ENCODE data around the gene SLC2A6.

The SLC2A6 gene

GRCh38 chr9:133495327-133496293 is 16.7 kb upstream of the SLC2A6 start:
- DNase-seq: no peak

DNA sequence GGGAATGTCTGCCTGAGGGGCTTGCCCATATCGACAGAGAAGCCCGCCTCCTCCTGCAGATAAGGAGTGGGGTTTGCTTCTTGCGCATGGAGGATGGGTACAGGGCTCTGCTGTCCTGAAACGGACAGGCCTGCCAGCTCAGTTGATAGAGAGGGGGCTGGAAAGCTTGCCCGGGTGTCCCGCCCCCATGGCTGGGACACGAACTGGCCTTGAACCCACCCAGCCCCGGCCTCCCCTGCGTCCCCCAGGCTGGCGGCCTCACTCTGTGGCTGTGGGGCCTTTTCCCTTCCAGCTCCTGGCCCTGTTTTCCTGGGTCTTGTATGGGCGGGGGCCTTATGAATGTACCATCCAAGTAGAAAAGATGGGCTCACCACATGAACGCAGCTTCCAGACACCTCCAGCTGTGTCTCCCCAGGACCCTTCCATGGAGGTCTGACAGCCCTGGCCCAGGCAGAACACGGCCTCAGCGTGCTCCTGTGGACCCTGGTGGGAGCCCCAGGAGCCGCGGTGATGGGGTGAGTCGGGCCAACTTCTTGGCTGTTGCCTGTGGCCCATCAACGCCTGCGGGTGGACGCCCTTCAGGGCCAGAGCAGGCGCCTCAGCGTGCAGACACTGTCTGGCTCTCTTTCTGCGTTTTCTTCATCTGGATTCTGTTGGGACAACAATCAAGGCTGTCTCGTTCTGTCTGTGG is 15.9 kb upstream of the SLC2A6 start:
- no peak for DNase-seq

GRCh38 chr9:133493845-133494540 is 15.1 kb upstream of the SLC2A6 start:
- no peak for DNase-seq

GRCh38 chr9:133493428-133493827 is 14.5 kb upstream of the SLC2A6 start:
- no peak for DNase-seq

DNA sequence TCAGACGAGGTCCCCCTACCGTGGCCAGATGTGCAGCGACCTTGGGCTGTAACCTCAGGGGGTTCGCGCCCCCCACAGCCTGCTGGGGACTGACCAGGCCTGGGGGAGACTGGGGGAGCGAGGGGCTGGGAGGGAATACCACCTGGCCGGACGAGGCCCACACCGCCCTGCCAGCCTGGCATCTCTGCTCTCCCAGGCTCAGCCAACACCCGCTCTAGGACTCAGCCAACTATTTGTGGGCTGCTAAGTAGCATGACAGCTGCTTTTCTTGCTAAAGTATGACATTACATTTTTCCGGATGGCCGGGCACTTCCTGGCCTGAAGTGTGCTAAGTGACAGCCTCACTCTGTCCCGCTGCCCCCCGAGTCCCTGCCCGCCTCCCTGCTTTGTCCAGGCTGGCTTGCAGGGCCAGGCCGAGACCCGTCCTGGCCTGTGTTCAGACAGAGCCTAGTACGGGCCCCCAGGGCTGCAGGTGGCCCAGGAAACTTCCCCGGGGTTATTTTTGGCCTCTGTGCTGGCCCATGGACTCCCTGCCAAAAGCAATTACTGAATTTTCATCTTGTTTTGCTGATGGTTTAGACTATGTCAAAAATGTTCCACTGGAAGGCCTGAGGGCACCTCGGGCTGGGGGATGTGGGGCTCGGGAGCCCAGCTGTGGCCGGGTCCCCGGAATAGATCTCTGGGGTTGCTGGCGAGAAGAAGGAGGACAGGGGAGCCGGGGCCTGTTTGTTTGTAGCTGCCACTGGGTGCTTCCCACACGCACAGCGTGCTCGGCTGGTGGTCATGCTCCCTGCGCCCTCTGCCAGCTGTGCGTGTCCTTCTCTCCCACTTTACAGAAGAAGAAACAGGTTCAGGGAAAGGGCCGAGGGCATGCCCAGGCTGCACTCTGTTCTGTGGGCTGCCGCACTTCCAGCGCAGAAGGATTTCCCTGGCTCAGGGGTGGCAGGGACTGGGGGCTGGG is 13.4 kb upstream of the SLC2A6 start:
- DNase-seq: no peak

GRCh38 chr9:133491656-133491925 is 12.7 kb upstream of the SLC2A6 start:
- no peak for DNase-seq

DNA sequence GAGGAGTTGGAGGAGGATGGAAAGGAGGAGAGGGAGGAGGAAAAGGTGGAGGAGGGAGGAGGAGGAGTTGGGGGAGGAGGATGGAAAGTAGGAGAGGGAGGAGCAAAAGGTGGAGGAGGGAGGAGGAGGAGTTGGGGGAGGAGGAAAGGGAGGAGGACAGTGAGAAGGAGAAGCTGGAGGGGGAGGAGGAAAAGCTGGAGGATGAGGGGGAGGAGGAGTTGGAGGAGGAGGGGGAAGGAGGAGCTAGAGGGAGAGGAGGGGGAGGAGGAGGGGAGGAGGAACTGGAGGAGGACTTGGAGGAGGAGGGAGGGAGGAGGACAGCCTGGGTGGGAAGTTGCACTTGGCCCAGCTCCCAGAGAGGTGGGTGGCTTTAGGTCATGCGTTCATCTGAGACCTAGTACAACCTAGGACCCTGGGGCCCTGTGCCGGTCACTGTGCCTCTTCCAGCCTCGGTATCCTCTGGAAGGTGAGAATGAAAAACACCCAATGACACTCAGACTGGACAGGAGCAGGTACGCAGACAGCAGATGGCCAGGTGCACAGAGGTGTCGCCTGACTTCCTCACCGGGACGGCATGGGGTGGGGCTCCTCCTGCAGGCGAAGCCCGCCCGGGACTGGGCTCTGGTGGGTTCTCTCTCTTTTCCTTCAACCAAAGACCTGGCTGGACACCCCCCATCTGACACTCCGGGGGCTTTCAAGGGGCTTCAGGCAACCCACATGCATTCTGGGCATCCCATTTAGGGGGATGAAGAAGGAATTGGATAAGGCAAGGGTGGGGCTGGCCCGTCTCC is 12.2 kb upstream of the SLC2A6 start:
- no peak for DNase-seq

GRCh38 chr9:133490201-133490681 is 11.3 kb upstream of the SLC2A6 start:
- DNase-seq: no peak

GRCh38 chr9:133489253-133490190 is 10.6 kb upstream of the SLC2A6 start:
- DNase-seq: no peak

GRCh38 chr9:133488686-133489252 is 9.9 kb upstream of the SLC2A6 start:
- DNase-seq: no peak

DNA sequence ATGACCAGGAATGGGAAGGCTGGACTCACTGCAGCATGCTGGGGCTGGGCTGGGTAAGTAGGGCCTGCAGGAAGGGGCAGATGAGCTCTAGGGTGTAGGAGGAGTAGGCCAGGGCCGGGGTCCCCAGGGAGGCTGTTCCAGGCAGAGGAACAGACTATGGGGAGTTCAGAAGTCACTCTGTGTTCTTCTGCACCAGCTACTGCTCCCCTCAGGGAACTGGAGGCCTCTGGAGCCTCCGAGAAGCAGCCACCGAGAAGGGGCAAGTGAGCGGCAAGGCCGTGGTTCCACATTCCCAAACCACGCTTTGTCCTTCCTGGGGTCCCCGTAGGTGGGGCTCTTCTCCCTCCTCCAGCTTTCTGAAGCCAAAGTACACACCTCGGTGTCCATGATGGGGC is 8.4 kb upstream of the SLC2A6 start:
- DNase-seq: no peak

DNA sequence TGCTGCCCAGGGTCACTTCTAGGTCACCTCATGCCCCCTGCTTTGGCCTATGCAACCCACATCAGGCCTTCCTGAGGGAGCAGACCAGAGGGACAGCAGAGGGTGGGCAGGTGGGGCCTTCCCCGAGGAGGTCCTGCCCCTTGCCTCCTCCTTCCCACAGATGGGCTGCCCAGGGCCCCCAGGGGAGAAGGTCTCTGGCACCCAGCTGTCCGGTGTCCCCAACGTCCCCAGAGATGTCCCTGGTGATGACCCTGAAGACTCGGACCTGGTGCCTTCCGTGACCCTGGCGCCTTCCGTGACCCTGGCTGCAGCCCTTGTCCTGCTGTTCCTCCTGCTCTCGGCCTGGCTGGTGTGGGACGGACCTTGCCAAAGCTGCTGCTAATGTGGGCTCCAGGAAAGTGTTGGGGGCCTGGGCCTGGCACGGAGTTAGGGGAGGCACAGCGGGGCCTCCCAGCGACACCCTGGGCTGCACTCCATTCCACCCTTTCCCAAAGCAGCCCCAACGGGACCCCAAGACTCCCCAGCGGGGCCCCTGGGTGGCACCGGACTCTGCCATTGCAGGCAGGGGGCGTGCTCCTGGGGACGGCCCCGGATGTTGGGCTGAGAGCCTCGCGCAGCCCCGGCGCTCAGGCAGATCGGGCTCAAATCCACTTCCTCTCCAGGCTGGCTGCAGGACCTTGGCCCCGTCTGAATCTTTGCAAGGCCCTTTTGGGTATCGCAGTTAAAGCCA is 6.8 kb upstream of the SLC2A6 start:
- no peak for DNase-seq

DNA sequence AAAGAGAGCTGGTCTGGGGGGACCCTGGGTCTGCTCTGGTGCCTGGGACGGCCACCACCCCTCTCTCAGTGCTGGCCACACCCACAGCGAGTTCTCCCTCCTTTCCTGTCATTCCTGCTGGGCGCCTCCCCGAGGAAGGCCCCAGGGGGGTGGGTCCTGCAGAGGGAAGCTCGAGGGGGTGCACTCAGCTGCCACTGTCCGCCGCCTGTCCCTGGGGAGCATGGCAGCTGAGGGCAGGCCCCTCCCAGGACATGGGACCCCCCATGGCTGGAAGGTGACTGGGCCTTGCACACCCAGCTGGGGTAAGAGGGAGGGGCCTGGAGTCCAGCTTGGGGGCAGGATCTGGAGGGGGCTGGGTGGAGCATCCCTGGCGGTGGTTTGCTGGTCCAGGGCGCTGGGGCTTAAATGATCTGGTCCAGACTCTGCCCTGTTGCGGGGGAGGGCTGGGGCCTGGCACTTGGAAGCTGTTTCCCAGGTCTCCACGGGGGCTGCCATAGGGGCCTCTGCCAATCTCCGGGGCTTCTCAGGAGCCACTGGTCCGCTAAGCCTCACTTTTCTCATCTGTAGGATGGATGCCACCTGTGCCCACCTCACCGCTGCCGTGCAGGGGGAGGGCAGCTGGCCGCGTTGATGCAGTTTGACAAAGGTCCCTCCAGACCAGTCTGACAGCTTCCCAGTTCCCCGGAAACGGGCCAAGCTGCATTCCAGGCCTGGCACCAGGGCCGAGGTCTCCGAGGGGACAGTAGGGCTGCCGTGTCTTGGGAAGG is 6.0 kb upstream of the SLC2A6 start:
- no peak for DNase-seq

DNA sequence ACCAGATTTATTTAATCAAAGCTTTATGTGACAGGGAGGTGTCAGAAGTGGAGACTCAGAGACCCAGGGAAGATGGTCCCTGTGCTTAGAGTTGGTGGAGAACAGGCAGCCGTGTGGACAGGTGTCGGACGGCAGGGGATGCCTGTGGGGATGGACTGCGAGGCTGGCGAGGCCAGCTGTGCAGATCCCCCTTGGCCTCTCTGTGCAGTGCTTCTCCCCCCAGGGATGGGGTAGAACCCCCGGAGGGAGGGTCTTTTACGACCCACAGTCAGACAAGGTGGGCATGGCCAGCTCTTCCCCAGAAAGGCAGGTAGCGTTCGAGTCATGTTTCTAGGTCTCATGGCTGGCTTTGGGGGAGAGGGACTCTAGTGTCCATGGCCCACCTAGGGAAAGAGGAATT is 4.7 kb upstream of the SLC2A6 start:
- no peak for DNase-seq

GRCh38 chr9:133477992-133478850 is 678 bp downstream of the SLC2A6 start:
- DNase-seq: no peak

DNA sequence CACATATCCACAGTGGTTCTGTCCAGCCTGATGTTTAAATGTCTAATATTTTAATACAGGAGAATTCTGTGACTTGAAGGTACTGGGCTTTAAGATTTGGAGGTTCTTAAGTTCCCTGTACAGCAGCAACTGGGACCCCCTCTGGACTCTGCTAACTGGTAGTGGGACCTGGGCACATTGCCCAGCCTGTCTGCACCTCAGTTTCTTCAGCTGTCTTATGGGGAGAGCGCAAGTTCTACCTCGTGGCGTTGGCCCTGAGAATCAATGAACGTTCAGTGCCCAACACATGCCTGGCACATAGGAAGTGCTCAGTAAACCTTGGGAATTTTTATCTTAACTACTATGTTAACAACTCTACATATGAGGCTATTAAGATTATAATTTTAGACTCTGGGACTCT is 1.4 kb downstream of the SLC2A6 start:
- DNase-seq: no peak

- DNase-seq: no peak
Measured at GRCh38 chr9:133476941-133477340, 2.0 kb downstream of the SLC2A6 start.
